Thyroid gland (tissue), 4 donors: Measurements from ENCODE around the gene PRLH. TPM values are rescaled to one million over a fixed set of nuclear protein-coding genes. Genes with fewer than 3 reads are reported as not detected.

Experiments
- DNase-seq, 2 donors: peaks; one replicate each; pipeline ENCODE4 v3.0.0-alpha.2; 2019
- H3K27ac ChIP-seq, 3 donors: fragments of 200-600 bp; sonication (generic); 1 replicate in 2 of 3; 2 replicates in 1 of 3; pipeline ENCODE4 v1.5.1; 2016 to 2019; ENCODE audit warnings: mild to moderate bottlenecking in 1 of 3, moderate library complexity in 1 of 3
- H3K27me3 ChIP-seq: fragments of 200-600 bp; sonication (generic); one replicate; pipeline ENCODE4 v1.5.1; 2019
- H3K36me3 ChIP-seq, 2 donors: fragments of 200-600 bp; sonication (generic); one replicate each; pipeline ENCODE4 v1.5.1; 2016 to 2019
- H3K4me1 ChIP-seq, 2 donors: fragments of 200-600 bp; sonication (generic); one replicate each; pipeline ENCODE4 v1.5.1; 2017 to 2019
- H3K4me3 ChIP-seq, 3 donors: fragments of 200-600 bp; sonication (generic); replicated peaks in 1 of 3; 1 replicate in 2 of 3; 2 replicates in 1 of 3; pipeline ENCODE4 v1.5.1; 2016; ENCODE audit warnings: mild to moderate bottlenecking in 1 of 3
- H3K9me3 ChIP-seq: fragments of 200-600 bp; sonication (generic); one replicate; pipeline ENCODE4 v1.5.1; 2017
- CTCF ChIP-seq, 6 experiments: fragments of 200-600 bp in 3 of 6; fragments of 450-650 bp in 3 of 6; sonication (generic) in 3 of 6; IDR thresholded peaks; one replicate each; pipeline ENCODE4 v1.5.1; 2016 to 2019; ENCODE audit warnings: antibody characterized with exemption in 6 of 6, mild to moderate bottlenecking in 2 of 6, inconsistent platforms in 1 of 6, moderate library complexity in 1 of 6
- POLR2A ChIP-seq, 2 donors: fragments of 450-650 bp; IDR thresholded peaks; one replicate each; pipeline ENCODE4 v1.6.1; 2017; ENCODE audit warnings: antibody characterized with exemption in 2 of 2, mild to moderate bottlenecking in 2 of 2, moderate library complexity in 1 of 2
- WGBS, 2 donors: methylation state at CpG; one replicate each; pipeline ENCODE4 v1.1.5; 2017; 5-methylcytosine and 5-hydroxymethylcytosine counted together
- intact Hi-C: fragments of 100-400 bp; cut with DNase I; formaldehyde crosslinking; loops from one replicate; pipeline ENCODE4 v1.15.1; 2023
- total RNA-seq, 4 donors: library from RNA; depleted of rRNA; stranded (reverse); fragments of >200 nt; gene quantifications; one replicate each; pipeline ENCODE4 v1.2.3, GENCODE V29; 2016

PRLH gene
- total RNA-seq, 4 donors from 2014 or later = not detected

- Histone ChIP-seq H3K9me3 (no peaks in the 10 kb centered on the region), H3K27ac (no peak overlapping the region), H3K36me3 (peaks cover 0 to 5% of the 10 kb centered on the region in 2 donors), H3K4me3 (no peak overlapping the region), H3K4me1 (no peaks in the 10 kb centered on the region), H3K27me3 (no peaks in the 10 kb centered on the region)
- DNase-seq = no peak
- WGBS, 2 donors = 94 to 100% methylated on average over 1 of the region's 1 CpG
- intact Hi-C loops = no loop called here
- TF ChIP-seq POLR2A (IDR thresholded peaks at IDR 0.05) (no peak), CTCF (IDR thresholded peaks at IDR 0.05) (no peak)
Observed at GRCh38 chr2:237534380-237534779, 32.0 kb upstream of the PRLH start.

DNA sequence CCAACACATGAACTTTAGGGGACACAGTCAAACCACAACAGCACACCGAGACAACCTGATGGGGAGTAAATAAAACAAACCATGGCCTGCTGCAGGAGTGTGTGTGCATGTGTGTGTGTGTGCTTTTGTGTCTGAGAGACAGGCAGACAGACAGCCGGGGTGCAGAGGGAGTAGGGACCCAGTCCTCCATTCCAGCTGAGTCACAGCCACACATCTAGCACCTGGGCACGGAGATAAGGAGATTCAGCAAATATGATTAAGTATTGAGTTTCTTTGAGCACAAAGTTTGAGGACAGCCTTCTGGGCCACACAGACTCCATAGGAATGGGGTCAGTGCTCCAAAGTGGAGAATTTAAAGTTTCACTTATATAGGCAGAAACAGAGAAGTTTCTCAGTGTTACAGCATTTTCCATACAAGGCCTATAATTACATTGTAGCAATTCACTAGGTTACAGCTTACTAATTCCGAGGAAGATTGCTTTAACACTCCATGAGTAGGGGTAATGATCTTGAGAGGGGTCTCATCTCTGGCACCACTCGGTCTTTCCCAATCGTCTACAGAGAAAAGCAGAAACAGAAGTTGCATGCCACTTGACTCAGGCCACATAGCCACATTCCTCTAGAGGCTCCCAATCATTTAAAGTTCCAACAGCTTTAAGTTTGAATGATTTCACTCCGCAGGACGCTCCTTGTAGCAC lies 30.8 kb upstream of the PRLH start:
- no peaks in the 10 kb centered on the region for H3K9me3 ChIP-seq
- H3K27me3 ChIP-seq = no peaks in the 10 kb centered on the region
- H3K36me3 ChIP-seq = peaks cover 3 to 5% of the 10 kb centered on the region in 2 donors
- intact Hi-C loops = no loop called here
- no peaks in the 10 kb centered on the region for H3K4me1 ChIP-seq
- no peak overlapping the region for H3K27ac ChIP-seq
- H3K4me3 ChIP-seq = no peak overlapping the region
- WGBS, 2 donors = 89 to 92% methylated on average over 8 of the region's 8 CpGs
- no peak for TF ChIP-seq CTCF (IDR thresholded peaks at IDR 0.05)
- no peak for DNase-seq

DNA sequence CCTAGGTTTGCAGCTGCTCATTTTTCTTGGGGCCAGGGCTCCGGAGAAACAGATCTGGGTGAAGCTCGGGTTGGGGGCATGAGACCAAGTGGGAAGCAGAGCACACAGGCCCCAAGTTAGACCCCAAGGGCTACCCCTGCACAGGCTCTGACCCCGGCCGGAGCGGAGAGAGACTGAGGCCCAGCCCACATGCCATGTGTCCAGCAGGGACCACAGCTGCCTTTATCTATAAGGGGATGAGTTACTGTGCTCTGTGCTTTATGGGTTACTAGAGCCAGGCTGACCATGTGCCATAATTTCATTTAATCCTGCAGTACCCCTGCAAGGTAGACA lies 30.3 kb upstream of the PRLH start:
- H3K36me3 ChIP-seq = peaks cover 5 to 6% of the 10 kb centered on the region in 2 donors
- H3K27me3 ChIP-seq = no peaks in the 10 kb centered on the region
- H3K27ac ChIP-seq = no peak overlapping the region
- H3K4me3 ChIP-seq = no peak overlapping the region
- no peak for TF ChIP-seq CTCF (IDR thresholded peaks at IDR 0.05)
- no peak for TF ChIP-seq POLR2A (IDR thresholded peaks at IDR 0.05)
- no peaks in the 10 kb centered on the region for H3K9me3 ChIP-seq
- WGBS, 2 donors = 79 to 98% methylated on average over 3 to 5 of the region's 5 CpGs
- H3K4me1 ChIP-seq = no peaks in the 10 kb centered on the region
- no peak for DNase-seq
- intact Hi-C loops = no loop called here

- no peak for TF ChIP-seq POLR2A (IDR thresholded peaks at IDR 0.05)
- TF ChIP-seq CTCF (IDR thresholded peaks at IDR 0.05) = no peak
- Histone ChIP-seq H3K36me3 (peaks cover 6 to 7% of the 10 kb centered on the region in 2 donors), H3K9me3 (no peaks in the 10 kb centered on the region), H3K4me3 (no peak overlapping the region), H3K27me3 (no peaks in the 10 kb centered on the region), H3K27ac (no peak overlapping the region), H3K4me1 (no peaks in the 10 kb centered on the region)
- 87 to 97% methylated on average over 6 to 9 of the region's 9 CpGs for WGBS, 2 donors
- DNase-seq = no peak
- intact Hi-C loops = no loop called here
Observed at GRCh38 chr2:237536617-237537016, 29.8 kb upstream of the PRLH start.

GRCh38 chr2:237538001-237538720 lies 28.2 kb upstream of the PRLH start:
- H3K4me1 ChIP-seq = no peaks in the 10 kb centered on the region
- H3K9me3 ChIP-seq = no peaks in the 10 kb centered on the region
- no peak for DNase-seq
- H3K27me3 ChIP-seq = no peaks in the 10 kb centered on the region
- TF ChIP-seq CTCF (IDR thresholded peaks at IDR 0.05) (no peak), POLR2A (IDR thresholded peaks at IDR 0.05) (no peak)
- H3K4me3 ChIP-seq = no peak overlapping the region
- no peak overlapping the region for H3K27ac ChIP-seq
- WGBS, 2 donors = 75 to 80% methylated on average over 27 to 29 of the region's 29 CpGs
- peaks cover 3 to 7% of the 10 kb centered on the region in 2 donors for H3K36me3 ChIP-seq
- intact Hi-C loops = no loop called here
